GF-D8 (cell line): ENCODE results near the gene ATP2B2.

Source experiments
- DNase-seq: peaks from one replicate; lab custom pipeline; 2025; lab: John Stamatoyannopoulos, UW

Gene ATP2B2

GRCh38 chr3:10510743-10511432, 5.5 kb upstream of the ATP2B2 start:
- DNase-seq: no peak

GRCh38 chr3:10510086-10510742, 4.8 kb upstream of the ATP2B2 start:
- DNase-seq: no peak

GRCh38 chr3:10509325-10509724, 3.9 kb upstream of the ATP2B2 start:
- DNase-seq: no peak

- DNase-seq: no peak
Measured at GRCh38 chr3:10508619-10509260, 3.4 kb upstream of the ATP2B2 start.

GRCh38 chr3:10508235-10508618, 2.8 kb upstream of the ATP2B2 start:
- no peak for DNase-seq

- no peak for DNase-seq
Measured at GRCh38 chr3:10507331-10507730, 1.9 kb upstream of the ATP2B2 start.

- no peak for DNase-seq
Measured at GRCh38 chr3:10506696-10507095, 1.3 kb upstream of the ATP2B2 start.

GRCh38 chr3:10505791-10506585, 602 bp upstream of the ATP2B2 start:
- no peak for DNase-seq

GRCh38 chr3:10504171-10505049, 976 bp downstream of the ATP2B2 start:
- no peak for DNase-seq

GRCh38 chr3:10503217-10503796, 2.1 kb downstream of the ATP2B2 start:
- DNase-seq: no peak

GRCh38 chr3:10502185-10502880, 3.1 kb downstream of the ATP2B2 start:
- DNase-seq: no peak

GRCh38 chr3:10501664-10502052, 3.7 kb downstream of the ATP2B2 start:
- no peak for DNase-seq

- no peak for DNase-seq
Measured at GRCh38 chr3:10500717-10501663, 4.4 kb downstream of the ATP2B2 start.

- DNase-seq: no peak
Measured at GRCh38 chr3:10498271-10498670, 7.1 kb downstream of the ATP2B2 start.

GRCh38 chr3:10497439-10497838, 7.9 kb downstream of the ATP2B2 start:
- no peak for DNase-seq

- DNase-seq: no peak
Measured at GRCh38 chr3:10496121-10496863, 9.1 kb downstream of the ATP2B2 start.

GRCh38 chr3:10495614-10496013, 9.8 kb downstream of the ATP2B2 start:
- no peak for DNase-seq

GRCh38 chr3:10495003-10495402, 10.4 kb downstream of the ATP2B2 start:
- DNase-seq: no peak

- DNase-seq: no peak
Measured at GRCh38 chr3:10494180-10494579, 11.2 kb downstream of the ATP2B2 start.
